ENCODE data around the gene PCGF3.
"Not testable (repeated sequence)": the region's sequence is repeated elsewhere in the genome, so short reads cannot be mapped to it uniquely, and the experiment has no call there.

Gene PCGF3

GRCh38 chr4:669806-670559 is 35.6 kb upstream of the PCGF3 start:
- DNase-seq = not testable (repeated sequence)

- DNase-seq = no peak
Measured at GRCh38 chr4:671769-672168, 33.9 kb upstream of the PCGF3 start.

- DNase-seq = no peak
Measured at GRCh38 chr4:673349-674091, 32.1 kb upstream of the PCGF3 start.

- peak; percentile 98 for DNase-seq
Measured at GRCh38 chr4:674172-675035, 31.2 kb upstream of the PCGF3 start, which contains the start of the genes ATP5ME and MYL5. TSS of gene ATP5ME (minus strand) at chr4:674276. CDS start at chr4:674247, 29 bp downstream. TSS of gene MYL5 (plus strand) at chr4:674542. CDS start at chr4:678027, 3,485 bp downstream.

- no peak for DNase-seq
Measured at GRCh38 chr4:675036-675882, 30.4 kb upstream of the PCGF3 start.

GRCh38 chr4:675980-676870 is 29.4 kb upstream of the PCGF3 start:
- DNase-seq = no peak

- DNase-seq = no peak
Measured at GRCh38 chr4:676871-677235, 28.8 kb upstream of the PCGF3 start.

GRCh38 chr4:677431-678293 is 28.0 kb upstream of the PCGF3 start:
- no peak for DNase-seq

- no peak for DNase-seq
Measured at GRCh38 chr4:678331-679103, 27.1 kb upstream of the PCGF3 start.

GRCh38 chr4:679104-679481 is 26.5 kb upstream of the PCGF3 start:
- no peak for DNase-seq

GRCh38 chr4:679629-680028 is 26.0 kb upstream of the PCGF3 start:
- DNase-seq = no peak

GRCh38 chr4:680091-680490 is 25.5 kb upstream of the PCGF3 start:
- DNase-seq = no peak

GRCh38 chr4:680551-680927 is 25.1 kb upstream of the PCGF3 start:
- no peak for DNase-seq

- peak; percentile 25 for DNase-seq
Measured at GRCh38 chr4:680928-681645, 24.5 kb upstream of the PCGF3 start.

GRCh38 chr4:681736-682451 is 23.7 kb upstream of the PCGF3 start:
- DNase-seq = peak; percentile 47

- DNase-seq = no peak
Measured at GRCh38 chr4:682490-683172, 23.0 kb upstream of the PCGF3 start.

- DNase-seq = no peak
Measured at GRCh38 chr4:683247-683897, 22.3 kb upstream of the PCGF3 start.

Data from central memory CD4-positive, alpha-beta T cell (primary cell).